Keratinocyte (primary cell): ENCODE measurements around the gene ZC3H8.

ENCODE experiments used
- EZH2 ChIP-seq: IDR thresholded peaks from one replicate; pipeline ENCODE4 v1.6.1; 2012; ENCODE audit warnings: inconsistent platforms, mild to moderate bottlenecking, low read length, moderate library complexity
- TF ChIP-seq, protein P1 (sequence below), 3 experiments: IDR thresholded peaks in 1 of 3; conservative IDR thresholded peaks in 1 of 3; optimal IDR thresholded peaks in 1 of 3; 2 replicates in 2 of 3; 3 replicates in 1 of 3; pipeline versions ENCODE3 to v1.5.1; 2011; ENCODE audit warnings: low read length in 3 of 3, mild to moderate bottlenecking in 3 of 3, moderate library complexity in 2 of 3, control low read depth in 1 of 3, inconsistent platforms in 1 of 3; ENCODE audit not compliant: insufficient read depth in 2 of 3; ENCODE audit errors: extremely low read depth in 1 of 3

DNA sequence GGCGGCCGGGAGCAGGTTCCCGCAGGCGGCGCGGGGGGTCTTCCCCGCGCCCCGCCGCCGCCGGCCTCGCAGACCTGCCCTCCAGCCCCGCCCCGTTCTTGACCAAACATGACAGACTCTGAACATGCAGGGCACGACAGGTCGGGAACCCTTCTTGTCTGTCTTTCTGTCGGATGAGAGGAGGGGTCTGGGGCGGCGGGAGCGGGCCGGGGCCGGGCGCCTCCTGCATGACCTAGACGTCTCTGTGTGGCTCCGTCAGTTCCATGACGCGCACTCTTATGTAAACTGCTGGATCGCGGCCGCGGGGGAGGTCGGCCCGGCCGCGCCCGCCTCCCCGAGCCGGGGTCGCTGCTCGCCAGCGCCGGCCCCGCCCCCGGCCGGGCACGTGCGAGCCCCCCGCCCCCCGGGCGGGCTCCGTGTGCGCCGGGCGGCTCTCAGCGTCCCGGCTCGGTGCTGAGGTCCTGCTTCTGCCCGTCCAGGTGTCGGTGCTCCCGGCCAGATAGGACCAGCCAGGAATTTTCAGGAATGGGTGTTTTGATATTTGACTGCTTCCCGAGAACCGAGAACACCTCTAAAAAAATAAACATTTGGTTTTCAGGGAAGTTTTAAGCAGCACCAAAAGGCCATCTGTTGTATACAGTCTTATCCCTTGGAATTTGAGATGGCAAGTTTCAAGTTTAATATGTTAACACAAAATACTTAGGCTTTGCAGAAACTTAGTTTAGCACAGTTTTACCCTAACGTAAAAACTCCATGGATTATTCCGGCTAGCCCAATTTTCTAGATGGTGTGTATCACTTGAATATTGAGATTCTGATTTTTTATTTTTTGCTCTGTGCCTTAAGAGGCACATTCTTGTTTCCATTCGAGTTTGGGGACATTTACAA lies 21.3 kb upstream of the ZC3H8 start:
- TF ChIP-seq, protein P1, sequence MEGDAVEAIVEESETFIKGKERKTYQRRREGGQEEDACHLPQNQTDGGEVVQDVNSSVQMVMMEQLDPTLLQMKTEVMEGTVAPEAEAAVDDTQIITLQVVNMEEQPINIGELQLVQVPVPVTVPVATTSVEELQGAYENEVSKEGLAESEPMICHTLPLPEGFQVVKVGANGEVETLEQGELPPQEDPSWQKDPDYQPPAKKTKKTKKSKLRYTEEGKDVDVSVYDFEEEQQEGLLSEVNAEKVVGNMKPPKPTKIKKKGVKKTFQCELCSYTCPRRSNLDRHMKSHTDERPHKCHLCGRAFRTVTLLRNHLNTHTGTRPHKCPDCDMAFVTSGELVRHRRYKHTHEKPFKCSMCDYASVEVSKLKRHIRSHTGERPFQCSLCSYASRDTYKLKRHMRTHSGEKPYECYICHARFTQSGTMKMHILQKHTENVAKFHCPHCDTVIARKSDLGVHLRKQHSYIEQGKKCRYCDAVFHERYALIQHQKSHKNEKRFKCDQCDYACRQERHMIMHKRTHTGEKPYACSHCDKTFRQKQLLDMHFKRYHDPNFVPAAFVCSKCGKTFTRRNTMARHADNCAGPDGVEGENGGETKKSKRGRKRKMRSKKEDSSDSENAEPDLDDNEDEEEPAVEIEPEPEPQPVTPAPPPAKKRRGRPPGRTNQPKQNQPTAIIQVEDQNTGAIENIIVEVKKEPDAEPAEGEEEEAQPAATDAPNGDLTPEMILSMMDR (optimal IDR thresholded peaks at IDR 0.05 in 1 of 3, IDR thresholded peaks at IDR 0.05 in 1 of 3, conservative IDR thresholded peaks at IDR 0.05 in 1 of 3; ENCODE audit: extremely low read depth in 1 of 3, insufficient read depth in 2 of 3, low read length in 3 of 3) = no peak
- no peak for TF ChIP-seq EZH2
